GDM1 (cell line): ENCODE data around the gene IGF2.
"Not testable (repeated sequence)": the region's sequence is repeated elsewhere in the genome, so short reads cannot be mapped to it uniquely, and the experiment has no call there.

Experiments used
- DNase-seq: peaks from one replicate; lab custom pipeline; 2025; lab: John Stamatoyannopoulos, UW

IGF2 gene

DNA sequence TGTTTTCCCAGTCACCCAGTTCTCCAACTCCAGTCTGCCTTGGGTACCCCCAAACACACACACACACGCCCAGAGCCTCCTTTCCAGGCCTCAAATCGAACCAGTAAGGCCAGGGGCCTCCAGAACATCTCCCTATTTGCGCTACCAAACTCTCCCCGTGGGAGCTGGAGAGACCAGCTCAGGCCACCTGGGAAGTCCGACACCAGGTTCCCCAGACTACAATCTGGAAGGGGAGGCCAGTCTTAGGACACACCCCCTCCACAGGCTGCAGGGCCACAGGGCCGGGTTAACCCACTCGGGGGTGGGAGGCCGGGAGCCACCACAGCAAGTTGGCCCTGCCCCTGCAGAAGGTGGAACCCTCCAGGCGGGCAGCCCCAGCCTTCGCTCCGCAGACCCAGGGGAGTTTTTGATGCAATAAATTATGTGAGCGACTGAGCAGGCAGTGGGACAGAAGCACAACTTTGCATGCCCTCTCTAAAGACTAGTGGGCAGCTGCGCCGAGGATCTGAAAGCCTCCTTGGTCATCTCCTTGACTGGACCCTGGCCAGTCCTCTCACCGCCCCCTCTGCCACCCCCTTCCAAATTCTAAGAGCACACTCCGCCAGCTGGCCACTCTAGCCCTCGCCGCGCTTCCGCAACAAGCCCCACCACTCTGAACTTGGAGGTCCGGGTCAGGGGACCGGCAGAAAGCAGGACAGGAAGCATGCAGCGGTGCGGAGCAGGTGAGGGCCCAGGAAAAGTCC, 2.8 kb downstream of the IGF2 start:
- DNase-seq = no peak

DNA sequence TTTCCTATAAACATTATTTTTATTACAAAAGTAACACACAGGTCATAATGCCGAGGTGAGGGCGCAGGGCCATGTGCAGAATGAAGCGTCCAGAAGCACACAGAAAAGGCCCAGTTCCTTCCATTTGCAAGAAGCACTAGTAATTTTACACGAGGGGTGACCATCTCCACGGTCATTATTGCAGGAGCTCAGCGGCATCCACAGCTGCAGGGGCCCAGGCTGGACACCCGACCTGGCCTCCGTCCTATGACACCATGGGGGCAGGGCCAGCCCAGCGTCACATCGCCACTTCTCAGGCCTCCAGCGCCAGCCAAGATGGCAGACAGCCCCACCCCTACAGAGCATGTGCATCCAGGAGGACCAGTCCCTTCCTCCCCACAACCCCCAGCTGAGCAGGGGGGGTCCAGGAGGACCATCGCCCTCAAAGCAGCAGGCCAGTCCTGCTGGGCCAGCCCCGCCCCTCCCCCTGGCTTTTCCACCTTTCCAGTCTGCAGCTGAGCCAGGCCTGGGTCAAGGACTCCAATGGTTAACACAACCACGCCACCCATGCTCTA, 3.5 kb downstream of the IGF2 start:
- DNase-seq = no peak

- DNase-seq = no peak
Observed at GRCh38 chr11:2135018-2135569, 4.1 kb downstream of the IGF2 start.

DNA sequence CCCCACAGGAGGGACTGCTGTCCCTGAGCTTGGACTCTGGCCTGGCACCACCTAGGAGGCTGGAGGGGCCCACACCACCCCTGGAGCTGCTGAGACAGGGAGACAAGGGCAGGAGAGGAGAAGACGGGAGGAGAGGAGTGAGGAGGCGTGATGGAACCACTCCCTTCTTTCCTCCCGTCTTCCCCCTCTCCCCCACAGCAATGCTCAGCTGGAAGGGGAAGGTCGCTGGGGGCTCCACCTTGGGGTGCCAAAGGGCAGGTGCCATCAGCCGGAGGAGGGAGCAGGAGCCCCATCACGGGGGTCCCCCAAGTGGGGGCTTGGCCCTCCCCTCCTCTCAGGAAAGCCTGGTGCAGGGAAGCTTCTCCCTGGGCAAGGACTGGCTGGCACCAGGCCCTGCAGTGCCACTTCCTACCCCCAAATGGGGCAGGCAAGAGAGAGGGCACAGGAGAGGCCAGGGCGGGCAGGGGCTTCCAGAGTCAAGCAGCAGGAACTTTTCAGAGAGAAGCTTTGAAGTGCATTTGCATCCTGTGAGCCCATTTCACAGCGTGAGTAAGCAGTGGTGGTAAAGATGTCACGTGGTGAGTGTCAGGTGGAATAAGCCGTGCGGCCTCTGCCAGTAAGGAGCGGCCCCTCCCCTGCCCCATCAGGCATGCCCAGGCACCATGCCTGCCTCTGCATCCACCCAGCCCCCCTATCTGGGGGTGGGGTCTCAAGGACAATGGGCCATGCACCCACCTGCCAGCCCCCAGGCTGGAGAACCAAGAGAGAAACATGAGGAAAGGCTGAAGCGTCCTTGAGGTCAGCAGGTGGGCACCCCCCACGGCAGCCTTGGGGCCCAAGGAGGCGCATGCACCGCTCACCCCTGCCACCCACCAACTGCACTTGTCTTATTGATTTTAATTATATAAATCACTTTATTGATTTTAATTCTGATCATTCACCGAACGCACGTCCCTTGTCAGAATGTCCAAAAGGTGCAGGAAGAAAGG, 4.9 kb downstream of the IGF2 start:
- DNase-seq = no peak

DNA sequence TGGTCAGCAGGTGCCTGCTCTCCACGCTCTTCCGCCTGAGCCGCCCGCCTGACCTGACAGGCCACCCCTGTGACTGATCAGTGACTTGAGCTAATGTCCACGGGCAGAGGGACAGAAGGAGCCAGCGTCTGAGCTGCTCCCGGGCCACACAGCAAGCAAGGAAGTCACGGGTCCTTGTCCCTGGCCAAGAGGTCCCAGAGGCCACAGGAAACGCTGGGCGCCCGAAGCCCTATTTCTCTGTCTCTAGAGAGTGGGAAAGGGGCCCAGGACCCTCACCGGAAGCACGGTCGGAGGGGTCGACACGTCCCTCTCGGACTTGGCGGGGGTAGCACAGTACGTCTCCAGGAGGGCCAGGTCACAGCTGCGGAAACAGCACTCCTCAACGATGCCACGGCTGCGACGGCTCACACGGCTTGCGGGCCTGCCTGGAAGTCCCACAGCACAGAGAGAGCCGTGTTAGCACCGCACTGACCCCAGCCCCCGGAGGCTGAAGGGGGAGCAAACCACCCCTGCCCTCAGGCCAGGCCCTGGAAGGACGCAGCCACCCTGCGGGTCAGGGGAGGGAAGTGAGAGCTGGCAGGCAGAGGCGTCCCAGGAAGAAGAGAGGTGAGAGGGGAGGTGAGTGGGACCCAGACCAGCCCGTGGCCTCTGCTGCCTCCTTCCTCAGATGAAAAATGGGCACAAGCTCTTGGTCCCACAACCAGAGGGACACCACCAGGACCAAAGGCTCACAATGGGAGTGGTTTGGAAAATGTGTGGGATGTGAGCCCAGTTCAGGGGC, 5.8 kb downstream of the IGF2 start:
- DNase-seq = no peak

- DNase-seq = no peak
Observed at GRCh38 chr11:2132874-2133240, 6.3 kb downstream of the IGF2 start.

- DNase-seq = no peak
Observed at GRCh38 chr11:2132246-2132645, 6.9 kb downstream of the IGF2 start.

DNA sequence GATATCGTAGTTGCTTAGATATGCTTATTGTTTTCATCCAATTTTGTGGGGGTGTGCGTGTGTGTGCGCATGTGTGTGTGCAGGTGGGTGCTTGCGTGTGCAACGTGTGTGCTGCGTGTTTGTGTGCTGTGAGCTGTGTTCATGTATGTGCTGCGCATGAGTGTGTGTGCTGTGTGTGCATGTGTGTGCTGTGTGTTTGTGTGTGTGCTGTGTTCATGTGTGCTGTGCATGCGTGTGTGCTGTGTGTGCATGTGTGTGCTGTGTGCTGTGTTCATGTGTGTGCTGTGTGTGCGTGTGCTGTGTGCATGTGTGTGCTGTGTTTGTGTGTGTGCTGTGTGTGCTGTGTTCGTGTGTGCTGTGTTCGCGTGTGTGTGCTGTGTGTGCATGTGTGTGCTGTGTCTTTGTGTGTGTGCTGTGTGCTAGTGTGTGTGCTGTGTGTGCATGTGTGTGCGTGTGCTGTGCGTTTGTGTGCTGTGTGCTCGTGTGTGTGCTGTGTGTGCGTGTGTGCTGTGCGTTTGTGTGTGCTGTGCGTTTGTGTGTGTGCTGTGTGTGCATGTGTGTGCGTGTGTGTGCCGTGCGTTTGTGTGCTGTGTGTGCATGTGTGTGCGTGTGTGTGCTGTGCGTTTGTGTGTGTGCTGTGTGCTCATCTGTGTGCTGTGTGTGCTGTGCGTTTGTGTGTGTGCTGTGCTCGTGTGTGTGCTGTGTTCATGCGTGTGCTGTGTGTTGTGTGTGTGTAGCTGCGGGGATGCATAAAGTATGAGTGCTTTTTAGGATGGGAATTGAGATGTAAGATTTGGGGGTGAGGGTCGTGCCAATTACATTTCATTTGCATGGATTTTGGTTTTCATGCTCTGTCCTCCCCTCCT, 7.6 kb downstream of the IGF2 start:
- DNase-seq = no peak

- no peak for DNase-seq
Observed at GRCh38 chr11:2130881-2131352, 8.3 kb downstream of the IGF2 start.

DNA sequence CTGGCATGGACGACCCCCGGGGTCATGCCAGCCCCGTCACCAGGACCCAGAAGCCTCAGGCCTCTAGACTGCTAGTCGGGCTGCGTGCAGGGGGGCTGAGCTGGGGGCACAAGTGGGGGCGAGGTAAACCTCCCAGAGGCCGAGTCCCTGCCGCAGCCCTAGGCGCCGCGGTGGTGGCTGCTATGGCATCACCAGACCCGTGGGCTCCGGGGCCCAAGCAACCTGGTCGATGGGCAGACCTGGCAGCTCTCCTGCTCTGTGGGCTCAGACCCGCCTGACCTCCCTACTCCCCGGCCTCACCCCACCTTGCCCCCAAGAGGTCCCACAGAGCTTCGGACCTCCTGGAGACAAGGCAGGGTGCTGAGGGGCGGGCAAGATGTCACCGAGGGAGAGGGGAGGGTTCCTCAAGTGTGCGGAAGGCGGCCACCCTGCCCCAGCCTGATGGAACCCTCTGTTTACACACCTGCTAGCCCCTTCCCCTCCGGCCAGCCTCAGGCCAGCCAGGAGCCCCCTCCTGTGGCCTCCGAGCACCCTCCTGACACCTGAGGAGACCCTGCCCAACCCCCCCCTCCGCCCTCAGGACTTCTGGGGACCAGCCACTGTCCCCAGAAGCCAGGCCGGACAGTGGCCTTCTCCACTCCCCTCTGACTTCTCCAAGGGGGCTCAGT, 9.4 kb downstream of the IGF2 start:
- no peak for DNase-seq

GRCh38 chr11:2129308-2129698, 9.9 kb downstream of the IGF2 start:
- DNase-seq = no peak

- DNase-seq = no peak
Observed at GRCh38 chr11:2128511-2129307, 10.5 kb downstream of the IGF2 start.

- DNase-seq = no peak
Observed at GRCh38 chr11:2128130-2128510, 11.1 kb downstream of the IGF2 start.

DNA sequence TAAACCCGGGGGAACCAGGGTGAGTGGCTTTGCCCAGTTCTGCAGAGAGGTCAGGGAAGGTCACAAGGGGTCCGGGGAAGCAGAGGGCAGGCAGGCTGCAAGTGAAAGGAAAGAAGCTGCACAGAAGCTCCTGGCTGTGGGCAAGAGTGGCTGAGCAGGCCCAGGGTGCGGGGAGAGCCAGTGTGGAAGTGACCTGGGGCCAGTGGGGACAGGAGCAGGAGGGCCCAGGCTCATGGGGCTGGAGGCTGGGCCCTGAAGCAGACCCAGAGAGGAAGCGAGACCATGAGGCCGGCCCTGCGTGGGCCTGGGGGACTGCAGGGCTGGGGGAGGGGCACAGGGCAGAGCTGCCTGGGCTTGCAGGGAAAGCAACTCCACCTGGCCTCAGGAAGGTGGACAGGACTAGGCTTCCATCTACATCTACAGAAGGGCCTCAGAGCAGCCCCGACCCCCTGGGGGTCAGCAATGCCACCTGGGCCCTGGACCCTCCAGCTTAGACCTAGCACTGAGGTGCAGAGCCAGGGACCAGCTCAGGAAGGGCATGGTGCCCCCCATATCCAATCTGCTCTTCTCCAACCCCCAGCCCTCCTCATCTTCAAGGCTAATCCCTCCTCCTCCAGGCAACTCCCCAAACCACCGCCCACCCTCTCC, 11.6 kb downstream of the IGF2 start:
- DNase-seq = no peak

GRCh38 chr11:2126520-2127085, 12.6 kb downstream of the IGF2 start:
- DNase-seq = no peak

GRCh38 chr11:2124736-2125484, 14.3 kb downstream of the IGF2 start:
- DNase-seq = not testable (repeated sequence)

GRCh38 chr11:2123628-2123960, 15.6 kb downstream of the IGF2 start:
- DNase-seq = no peak
